SW480 (cell line): ENCODE data around the gene CAMTA1.
"Not testable (repeated sequence)": the region's sequence is repeated elsewhere in the genome, so short reads cannot be mapped to it uniquely, and the experiment has no call there.

ENCODE experiments used
- DNase-seq: peaks from one replicate; pipeline ENCODE4 v3.0.0-alpha.2; 2016; ENCODE audit warnings: low spot score

The CAMTA1 gene

DNA sequence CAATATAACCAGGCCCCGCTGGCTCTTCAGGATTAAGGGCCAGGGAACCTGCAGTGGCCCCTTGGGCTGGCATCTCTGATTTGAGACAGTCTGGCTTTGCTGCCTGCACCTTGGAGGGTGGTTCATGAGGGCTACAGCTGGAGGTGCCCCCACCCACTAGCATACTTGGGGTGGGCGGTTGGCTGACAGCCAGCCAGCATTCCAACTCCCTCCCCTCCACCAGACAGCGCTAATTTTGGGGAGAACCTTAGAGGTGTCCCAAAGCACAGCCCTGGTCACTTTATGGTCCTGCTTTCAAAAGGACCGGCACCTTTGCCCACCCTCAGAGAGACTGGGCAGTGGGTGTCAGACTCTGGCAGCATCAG, 805.2 kb downstream of the CAMTA1 start:
- DNase-seq = no peak

DNA sequence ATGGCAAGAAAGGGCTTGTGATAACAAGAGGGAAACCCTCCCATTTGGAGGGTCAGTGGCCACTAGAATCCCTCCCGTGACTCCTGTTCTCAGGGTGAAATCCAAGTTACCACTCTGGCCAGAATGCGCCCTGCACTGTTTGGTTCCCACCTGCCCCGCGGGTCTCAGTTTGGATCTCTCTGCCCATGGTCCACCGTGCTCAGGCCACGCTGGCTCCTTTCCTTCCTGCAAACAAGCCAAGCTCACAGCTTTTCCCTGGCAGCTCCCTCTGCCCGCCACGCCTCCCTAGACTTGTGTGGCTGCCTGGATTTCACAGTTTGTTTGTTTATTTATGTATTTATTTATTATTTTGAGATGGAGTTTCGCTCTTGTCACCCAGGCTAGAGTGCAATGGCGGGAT, 806.3 kb downstream of the CAMTA1 start:
- no peak for DNase-seq

DNA sequence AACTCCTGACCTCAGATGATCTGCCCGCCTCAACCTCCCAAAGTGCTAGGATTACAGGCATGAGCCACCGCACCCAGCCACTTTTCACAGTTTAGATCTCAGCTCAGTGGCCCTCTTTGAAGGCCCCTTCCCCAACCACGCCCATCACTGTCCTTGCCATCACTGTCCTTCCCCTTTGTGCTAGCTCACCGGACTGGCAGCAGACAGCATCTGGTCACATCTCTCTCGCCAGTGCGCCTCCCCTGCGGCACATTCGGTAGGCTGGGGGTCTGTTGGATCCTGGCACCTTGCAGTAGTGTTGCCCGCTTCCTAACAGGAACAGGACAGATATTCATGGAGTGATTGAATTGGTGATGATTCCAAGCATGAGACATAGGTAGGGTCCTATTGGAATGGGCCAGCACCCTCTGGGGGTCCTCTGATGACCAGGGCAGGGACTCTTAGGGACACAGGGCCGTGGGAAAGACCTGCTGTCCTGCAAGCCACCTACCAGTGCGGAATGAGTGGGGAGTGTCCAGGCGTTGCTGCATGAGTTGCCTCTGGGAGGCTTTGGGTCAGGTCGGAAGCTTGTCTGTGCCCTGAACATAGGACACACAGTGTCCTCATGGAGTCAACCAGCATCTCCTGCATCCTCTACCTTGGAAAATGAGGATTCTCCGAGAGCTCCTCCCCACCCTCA, 807.0 kb downstream of the CAMTA1 start:
- no peak for DNase-seq

- DNase-seq = no peak
Observed at GRCh38 chr1:7594002-7594713, 808.9 kb downstream of the CAMTA1 start.

DNA sequence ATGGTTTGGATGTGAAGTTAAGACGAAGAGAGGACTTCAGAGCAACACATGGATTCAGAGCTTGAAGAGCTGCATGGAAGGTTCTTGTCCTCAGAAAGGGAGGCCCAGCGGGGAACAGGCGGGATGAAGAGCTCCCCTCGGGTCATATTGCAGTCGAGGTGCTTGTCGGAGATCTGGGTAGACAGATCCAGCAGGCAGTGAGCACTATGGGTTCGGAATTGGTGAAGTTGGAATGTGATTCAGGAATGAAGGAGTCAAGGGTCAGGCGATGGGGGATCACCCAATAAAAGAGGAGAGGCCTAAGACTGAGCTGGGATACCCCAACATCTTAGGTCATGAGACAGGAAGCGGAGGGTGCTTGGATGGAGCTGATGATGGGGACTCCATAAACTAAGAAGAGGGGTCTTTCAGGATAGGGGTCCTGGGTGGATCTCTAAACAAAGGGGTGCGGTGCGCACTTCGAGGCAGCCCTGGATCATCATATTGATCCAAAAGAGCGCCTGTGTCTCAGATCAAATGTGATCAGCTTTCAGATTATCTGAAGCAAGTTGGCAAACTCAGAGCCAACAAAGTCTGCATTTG, 809.6 kb downstream of the CAMTA1 start:
- no peak for DNase-seq

GRCh38 chr1:7595336-7595735, 810.1 kb downstream of the CAMTA1 start:
- no peak for DNase-seq

- DNase-seq = no peak
Observed at GRCh38 chr1:7596126-7596965, 811.1 kb downstream of the CAMTA1 start.

DNA sequence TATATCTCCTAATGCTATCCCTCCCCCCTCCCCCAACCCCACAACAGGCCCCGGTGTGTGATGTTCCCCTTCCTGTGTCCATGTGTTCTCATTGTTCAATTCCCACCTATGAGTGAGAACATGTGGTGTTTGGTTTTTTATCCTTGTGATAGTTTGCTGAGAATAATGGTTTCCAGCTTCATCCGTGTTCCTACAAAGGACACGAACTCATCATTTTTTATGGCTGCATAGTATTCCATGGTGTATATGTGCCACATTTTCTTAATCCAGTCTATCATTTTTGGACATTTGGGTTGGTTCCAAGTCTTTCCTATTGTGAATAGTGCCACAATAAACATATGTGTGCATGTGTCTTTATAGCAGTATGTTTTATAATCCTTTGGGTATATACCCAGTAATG, 812.8 kb downstream of the CAMTA1 start:
- not testable (repeated sequence) for DNase-seq

DNA sequence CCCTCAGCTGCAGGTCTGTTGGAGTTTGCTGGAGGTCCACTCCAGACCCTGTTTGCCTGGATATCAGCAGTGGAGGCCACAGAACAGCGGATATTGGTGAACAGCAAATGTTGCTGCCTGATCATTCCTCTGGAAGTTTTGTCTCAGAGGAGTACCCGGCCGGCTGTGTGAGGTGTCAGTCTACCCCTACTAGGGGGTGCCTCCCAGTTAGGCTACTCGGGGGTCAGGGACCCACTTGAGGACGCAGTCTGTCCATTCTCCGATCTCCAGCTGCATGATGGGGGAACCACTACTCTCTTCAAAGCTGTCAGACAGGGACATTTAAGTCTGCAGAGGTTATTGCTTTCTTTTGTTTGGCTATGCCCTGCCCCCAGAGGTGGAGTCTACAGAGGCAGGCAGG, 819.7 kb downstream of the CAMTA1 start:
- DNase-seq = not testable (repeated sequence)

DNA sequence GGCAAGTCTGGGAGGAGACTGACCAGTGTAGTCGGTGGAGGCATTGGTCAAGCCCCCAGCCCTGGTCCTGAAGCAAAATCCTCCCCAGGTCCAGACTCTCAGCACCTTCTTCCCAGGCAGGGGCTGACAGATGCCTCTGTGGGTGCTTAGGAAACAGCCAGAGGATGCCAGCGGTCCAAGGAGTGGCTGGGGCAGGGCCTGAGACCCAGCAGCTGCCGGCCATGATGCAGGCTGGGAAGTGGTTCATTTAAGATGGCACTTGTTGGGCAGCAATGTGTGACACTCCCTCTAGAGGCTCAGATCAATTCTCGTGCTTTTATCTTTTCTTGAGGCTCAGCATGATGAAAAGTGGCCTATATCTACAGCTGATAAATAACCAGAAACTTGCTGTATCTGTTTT, 820.8 kb downstream of the CAMTA1 start:
- DNase-seq = no peak

- no peak for DNase-seq
Observed at GRCh38 chr1:7607097-7607496, 821.8 kb downstream of the CAMTA1 start.

- no peak for DNase-seq
Observed at GRCh38 chr1:7608628-7609305, 823.5 kb downstream of the CAMTA1 start.

GRCh38 chr1:7609311-7609994, 824.2 kb downstream of the CAMTA1 start:
- DNase-seq = no peak

DNA sequence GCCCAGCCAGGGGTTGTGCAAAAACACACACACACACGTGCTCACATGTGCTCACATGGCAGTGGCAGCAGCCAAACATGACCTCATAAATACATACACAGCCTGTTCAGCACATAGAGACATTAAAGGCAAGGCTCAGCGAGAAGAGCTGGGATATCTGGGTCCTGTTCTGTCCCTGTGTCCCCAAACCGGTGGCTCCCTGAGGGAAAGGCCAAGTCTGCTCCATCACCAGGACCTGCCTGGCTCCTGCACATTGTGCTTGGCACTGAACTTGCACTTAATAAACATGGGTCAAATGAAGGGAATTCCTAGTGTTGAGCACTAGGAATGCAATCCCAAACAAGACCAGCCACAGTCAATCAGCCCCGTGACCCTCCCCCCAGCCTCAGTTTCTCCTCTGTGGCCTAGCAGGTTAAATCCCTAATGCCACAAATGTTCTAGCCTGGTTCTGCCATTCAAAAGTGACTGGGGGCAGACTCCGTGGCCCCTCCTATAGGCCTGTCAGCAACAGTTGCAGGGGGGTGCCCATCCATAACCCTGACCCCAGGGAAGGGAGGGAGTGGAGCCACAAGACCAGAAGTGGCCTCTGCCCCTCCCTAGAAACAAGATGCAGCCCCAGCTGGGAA, 825.0 kb downstream of the CAMTA1 start:
- no peak for DNase-seq

DNA sequence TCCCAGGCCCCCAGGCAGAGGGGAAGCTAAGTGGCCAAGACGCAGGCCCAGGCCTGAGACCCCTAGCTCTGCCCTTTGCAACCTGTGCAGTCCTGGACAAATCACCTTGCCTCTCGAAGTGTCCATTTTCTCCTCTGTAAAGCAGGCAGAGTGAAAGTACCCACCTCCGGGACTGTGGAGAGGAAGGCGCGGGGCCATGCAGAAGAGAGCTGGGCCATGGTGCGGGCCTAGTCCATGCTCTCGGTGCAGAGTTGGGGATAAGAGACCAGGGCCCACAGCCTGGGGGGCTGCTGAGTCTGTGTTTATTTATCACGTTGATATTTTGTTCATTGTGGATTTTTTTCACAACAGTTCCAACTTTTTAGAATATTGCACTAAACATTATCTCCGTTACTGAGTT, 825.7 kb downstream of the CAMTA1 start:
- DNase-seq = no peak

DNA sequence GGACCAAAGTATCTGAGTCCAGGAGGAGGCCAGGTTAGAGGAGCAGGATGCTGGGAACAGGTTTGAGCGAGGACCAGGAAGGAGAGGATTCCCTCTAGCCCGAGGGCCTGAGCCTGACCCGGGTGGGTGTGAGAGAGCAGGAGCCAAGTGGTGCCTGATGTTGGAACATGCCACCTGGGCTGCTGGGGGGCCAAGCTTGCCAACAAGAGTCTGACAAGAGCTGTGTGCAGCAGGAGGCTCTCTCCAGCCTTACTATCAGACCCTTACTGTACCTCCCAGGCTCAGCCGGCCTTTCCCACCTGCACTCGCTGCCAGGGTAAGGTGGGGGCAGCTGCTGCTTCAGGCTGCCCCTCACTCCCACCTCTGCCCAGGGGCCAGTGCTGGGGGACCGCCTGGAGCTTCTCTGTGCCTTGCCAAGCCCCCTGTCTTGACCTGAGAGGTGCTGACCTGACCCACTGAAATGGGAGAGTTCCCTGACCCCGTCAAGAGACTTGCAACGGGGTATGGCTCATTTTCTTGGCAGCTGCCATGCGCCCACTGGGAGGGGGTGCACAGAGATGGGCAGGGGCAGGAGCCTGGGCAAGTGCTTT, 826.3 kb downstream of the CAMTA1 start:
- no peak for DNase-seq

DNA sequence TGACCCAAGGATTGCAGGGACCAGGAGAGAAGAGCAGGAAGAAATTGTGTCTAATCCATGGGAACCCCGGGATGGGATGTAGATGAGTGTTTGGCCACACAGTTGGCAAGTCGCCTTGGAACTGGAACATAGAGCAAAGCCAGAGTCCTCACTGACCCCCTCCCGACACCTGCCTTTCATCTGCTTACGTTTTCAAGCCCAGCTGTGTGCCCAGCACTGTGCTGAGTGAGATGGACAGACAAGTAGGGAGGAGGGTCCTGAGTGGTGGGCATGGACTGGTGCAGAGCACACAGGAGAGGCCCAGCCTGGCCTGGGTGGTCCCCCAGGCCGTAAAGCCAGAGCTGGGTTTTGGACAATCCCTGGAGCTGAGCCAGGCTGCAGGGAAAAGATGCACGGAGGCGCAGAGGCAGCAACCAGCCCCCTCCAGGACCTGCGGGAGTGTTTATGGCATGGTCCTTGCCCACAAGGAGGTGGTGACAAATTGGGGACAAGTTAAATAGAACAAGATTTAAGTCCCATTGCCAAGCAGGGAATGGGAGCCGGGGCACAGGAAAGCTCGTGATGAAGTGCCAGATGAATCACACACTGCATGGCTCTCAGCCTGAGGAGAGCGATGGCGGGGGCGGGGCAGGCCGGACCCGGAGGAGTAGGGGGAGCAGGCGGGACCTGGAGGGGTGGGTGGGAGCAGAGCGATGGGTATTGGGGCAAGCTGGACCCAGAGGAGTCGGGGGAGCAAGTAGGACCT, 828.0 kb downstream of the CAMTA1 start:
- DNase-seq = no peak

GRCh38 chr1:7613851-7614205, 828.6 kb downstream of the CAMTA1 start:
- no peak for DNase-seq

DNA sequence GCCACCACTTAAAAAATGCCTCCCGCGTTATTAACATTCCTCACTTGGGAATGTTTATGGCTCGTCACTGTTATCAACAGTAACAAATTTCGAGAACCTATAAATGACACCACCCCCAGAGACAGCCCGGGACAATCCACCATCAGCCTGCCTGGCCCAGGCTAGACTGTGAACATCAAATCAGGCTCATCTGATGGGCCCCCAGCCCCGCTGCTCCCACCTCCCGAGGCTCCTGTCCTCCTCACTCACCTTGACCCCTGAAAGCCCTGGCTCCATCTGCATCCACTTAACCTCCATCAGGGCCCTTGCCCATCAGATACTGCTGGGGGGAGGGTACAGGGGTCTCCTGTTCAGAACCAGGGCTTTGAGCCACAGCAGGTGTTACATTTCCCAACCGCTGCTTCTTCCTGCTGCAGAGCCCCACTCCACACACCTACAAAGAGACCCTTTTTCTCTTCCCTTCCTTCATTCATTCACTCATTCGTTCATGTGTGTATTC, 829.4 kb downstream of the CAMTA1 start:
- DNase-seq = no peak

GRCh38 chr1:7615138-7615537, 829.9 kb downstream of the CAMTA1 start:
- DNase-seq = no peak
